IPS DF 4.7 (cell line): ENCODE results near the gene EHHADH.

Source experiments
- DNase-seq: peaks from one replicate; pipeline ENCODE4 v3.0.0-alpha.2; 2013; ENCODE audit warnings: low spot score; ENCODE audit errors: extremely low read depth

EHHADH gene

DNA sequence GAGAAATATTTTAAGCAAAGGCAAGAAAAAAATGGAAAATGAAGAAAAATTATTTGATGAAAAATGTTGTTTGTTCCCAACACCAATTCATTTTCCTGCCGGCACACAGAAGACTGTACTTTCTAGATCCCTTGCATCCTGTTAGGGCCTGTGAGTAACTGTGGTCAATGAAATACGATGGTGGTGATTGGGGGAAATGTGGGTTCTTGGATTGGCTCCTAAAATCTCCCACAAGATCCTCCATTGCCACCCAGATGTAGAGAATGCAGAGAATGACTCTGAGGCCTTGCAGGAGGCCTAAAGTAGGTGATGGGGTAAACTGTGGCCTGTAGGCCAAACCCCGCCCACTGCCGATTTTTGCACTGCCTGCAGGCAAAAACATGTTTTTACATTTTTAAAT is 54.6 kb downstream of the EHHADH start:
- no peak for DNase-seq

DNA sequence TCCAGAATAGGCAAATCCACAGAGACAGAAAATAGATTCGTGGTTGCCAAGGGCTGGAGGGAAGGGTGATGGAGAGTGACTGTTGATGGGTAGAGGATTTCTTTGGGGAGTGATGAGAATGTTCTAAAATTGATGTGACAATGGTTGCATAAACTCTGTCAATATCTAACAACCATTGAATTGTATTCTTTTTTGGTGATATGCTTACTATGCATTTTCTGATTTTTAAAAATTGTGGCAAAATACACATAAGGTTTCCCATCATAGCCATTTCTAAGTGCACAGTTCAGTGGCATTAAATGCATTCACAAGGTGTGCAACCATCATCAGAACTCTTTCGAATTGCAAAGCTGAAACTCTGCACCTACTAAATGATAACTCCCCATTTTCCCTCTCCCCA is 56.8 kb downstream of the EHHADH start:
- DNase-seq: no peak

DNA sequence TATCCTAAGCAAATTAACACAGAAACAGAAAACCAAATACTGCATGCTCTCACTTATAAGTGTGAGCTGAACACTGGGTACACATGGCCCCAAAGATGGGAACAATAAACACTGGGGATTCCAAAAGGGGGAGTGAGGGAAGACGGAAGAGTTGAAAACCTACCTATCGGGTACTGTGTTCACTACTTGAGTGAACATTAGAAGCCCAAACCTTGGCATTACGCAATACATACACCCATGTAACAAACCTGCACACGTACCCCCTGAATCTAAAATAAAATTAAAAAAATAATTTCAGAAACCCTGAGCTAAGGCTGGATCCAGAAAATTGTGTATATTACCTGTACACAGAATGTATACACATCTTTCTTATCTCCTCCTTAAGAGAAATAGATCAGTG is 58.2 kb downstream of the EHHADH start:
- DNase-seq: no peak

DNA sequence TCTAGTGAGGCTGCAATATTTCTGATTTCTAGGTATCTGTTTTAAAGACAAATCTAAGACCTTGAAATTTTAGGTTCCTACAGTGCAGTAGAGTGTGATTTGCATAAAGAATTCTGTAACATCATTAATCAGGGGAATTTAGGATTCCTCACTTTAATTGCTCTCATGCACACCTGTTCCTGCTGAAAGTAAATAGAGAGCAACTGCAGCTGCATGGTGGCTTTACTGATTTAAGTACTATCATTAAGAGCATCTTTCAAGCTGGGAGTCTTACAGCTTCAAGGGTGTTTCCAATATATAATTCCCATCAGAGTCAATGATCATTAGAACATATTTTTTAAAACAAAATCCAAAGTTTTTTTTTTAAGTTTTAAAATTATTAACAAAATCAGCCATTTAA is 65.0 kb downstream of the EHHADH start:
- no peak for DNase-seq

DNA sequence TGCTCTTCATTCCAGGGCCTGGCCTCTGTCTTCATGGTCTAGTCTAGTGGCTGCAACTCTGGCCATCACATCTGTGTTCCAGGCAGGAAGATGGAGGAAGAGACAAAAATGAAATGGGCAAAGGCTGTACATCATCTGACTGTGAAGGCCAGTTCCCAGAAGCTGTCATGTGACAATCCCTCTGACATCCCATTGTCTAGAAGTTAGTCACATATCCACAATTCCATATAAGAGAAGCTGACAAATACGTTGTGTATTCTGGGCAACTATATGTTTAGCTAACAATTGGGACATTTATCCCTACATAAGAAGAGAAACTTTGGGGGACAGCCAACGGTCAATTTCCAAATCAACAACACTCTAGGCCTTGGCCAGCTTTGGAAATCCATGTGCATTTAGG is 66.5 kb downstream of the EHHADH start:
- DNase-seq: no peak

DNA sequence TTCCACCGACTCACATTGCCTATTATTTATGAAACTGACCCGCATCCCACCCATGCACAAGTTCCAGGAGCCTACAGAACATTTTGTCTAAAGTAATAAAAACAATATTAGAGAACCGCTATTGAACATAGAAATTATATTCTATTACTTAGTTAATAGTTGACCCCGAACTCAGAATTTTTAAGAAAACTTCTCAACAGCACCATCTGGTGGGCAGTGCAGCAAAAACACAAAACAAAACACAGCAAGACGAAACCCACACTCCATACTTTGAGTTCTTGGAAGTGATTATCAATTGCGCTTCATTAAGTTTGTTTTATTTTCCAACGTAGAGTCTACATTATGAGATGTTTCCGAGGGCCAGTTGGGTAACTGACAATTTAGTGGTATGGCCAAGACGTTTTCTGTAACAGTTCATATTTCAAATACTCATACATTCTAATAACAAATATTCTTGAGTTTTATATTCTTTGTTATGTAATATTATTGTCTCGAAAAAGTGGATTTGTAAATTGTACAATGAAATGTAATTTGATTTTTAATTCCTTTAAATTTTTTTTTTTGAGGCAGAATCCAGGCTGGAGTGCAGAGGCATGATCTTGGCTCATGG is 77.0 kb downstream of the EHHADH start:
- no peak for DNase-seq

DNA sequence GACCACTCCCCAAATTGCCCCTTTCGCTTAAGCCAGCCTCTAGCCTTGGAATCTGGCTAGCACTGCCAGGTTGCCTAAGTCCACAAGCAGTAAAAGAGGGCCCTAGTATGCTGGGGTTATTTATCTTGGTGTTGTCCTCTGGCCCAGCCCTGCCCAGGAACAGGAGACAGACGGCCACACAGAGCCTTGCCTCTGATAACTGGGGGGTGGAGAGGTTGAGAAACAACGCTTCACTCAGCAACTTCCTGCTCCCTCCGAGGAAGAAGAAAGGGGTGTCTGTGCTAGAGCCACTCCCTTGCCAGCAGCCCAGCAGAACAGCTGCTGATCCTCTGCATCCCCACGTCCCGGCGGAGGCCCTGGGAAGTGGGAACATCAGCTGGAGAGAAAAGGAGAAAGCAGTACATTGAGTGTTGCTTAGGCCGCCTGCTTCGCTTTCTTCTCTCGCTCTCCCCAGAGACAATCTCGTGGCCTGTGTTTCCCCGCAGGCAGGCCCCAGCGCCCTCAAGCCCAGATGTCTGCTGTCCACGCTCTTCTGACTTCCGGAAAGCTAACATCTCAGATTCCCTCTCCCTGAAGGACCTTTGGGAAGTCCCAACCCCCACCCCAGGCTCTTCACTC is 78.4 kb downstream of the EHHADH start:
- no peak for DNase-seq

DNA sequence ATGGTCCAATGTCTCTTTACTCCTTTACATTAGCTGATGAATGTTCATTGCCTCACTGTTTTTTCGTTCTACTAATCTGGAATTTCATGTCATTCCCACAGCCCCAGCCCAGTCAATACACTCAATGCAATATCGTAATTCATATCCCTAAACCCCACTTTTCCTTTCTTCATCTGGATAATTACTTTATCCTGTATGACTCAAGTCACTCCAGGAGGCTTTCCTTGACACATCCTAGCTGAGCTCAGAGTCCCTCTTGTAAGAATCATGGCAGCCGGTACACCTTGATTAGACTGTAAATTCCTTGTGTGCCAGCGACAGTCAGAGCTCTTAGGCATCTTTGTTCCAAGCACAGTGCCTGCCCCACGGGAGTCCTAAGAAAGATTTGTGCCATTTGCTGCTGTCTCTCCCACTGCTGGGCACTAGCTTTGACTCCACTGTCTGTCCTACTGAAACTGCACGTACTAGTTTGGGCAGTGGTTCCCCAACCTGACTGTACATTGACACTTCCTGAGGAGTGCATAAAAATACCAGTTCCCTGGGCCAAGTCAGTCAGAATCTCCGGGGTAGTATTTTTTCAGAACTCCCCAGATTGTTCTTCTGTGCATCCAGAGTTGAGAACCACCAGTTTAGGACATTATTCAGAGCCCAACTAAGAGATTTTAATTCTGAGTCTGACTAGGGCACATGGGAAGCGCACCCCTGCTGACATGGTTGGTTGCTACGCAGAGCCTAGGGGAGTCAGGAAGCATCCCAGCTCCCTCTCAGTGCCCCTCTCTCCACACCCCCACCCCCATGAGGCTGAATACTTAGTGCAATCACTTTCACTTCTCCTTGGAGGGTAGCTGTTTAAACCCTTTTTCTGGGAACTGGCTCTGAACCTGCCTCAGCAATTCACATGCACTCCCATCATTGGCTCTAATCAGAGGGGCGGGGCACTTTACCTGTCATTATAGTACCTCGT is 81.5 kb downstream of the EHHADH start:
- no peak for DNase-seq

DNA sequence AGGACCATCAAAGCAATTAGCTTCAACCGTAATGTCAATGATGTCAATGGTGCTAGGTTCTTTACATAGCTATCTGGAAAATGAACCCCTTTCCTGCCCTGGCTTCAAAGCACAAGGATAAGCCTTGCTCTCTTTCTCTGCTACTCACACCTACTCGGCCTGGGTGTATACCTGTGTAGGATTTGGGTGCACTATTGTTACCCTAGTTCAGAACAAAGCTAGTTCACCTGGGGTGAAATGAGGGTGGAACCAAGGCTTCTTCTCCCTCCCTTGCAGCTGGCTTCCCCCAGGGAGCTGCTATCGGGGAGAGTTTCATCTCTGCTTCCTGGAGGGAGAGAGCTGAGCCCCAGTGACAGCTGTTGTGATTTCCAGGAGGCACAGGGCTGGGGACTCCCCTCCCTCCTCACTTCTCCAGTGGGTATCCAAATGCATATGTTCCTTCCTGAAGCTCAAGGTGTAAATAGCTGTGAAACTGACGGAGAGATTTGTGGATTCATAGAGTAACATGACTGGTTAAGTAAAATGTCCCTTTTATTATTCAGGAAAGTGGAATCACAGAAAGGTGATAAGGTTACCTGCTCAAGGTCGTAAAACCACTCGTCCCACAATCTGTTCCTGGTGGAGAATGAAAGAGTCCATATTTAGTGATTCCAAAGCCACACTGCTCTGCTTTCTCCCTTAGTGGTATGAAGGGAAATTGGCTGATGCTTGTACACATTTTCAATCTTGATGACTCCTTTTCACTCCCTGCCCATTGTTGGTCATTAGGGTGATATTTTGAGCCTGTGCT is 89.2 kb downstream of the EHHADH start:
- no peak for DNase-seq

DNA sequence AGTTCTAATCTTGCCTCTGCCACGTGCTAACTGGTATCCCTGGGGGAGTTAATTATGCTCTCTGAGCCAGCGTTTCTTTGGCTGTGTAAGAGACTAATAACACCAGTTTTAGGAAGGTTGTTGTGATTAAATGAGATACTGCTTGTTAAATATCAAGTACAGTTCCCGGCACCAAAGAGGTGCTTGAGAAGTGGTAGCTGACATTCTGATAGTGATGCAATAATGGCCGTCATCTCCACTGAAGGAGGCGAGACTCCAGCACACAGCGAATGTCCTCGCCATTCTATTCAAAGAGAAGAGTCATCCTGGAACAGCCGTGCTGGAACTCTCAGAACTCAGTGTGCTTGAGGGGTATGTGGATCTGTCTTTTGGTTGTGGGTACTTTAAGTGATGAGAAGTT is 91.2 kb downstream of the EHHADH start:
- DNase-seq: no peak

DNA sequence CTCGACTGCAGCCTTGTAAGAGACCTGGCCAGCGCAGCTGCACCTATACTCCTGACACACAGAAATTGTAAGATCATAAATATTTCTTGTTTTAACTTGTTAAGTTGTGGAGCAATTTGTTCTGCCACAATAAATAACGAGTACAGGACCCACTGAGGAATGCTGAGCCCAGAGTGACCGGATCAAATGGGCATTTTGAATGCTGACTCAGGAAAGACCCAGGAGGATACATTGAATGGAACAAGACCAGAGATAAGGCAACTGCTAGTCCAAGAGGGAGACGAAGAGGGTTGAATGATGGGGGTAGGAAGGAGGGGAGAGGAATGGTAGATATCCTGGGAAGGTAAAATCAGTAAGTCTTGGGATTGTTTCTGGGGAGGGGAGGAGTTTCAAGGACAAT is 92.1 kb downstream of the EHHADH start:
- DNase-seq: no peak

DNA sequence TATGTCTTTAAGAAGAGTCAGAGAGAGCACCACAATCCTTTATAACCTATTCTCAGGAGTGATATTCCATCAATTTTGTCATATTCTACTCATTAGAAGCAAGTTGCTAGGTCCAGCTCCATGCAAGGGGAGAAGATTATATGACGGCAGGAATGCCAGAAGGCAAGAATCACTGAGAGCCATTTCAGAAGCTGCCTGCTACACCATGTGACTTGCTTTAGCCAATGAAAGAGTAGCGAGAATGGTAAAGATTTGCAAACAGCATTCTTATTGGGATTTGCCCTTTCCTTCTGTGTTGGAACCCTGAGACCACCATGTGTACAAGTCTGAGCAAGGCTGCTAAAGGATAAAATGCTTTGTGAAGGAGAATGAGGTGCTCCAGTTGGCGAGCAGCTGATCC is 96.5 kb downstream of the EHHADH start:
- DNase-seq: no peak

DNA sequence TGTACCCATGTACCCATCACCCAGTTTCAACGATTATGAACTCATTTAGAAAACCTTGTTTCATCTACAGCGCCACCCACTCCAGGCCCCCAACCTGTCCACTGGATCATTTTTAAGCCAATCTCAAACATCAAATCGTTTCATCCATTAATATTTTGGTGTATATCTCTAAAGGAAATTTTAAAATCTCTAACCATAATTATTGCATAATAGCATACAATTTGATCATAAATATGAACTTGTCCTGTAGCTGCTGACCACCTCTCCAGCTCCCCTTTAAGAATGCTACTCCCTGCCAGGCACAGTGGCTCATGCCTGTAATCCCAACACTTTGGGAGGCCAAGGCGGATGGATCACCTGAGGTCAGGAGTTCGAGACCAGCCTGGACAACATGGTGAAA is 98.2 kb downstream of the EHHADH start:
- no peak for DNase-seq

DNA sequence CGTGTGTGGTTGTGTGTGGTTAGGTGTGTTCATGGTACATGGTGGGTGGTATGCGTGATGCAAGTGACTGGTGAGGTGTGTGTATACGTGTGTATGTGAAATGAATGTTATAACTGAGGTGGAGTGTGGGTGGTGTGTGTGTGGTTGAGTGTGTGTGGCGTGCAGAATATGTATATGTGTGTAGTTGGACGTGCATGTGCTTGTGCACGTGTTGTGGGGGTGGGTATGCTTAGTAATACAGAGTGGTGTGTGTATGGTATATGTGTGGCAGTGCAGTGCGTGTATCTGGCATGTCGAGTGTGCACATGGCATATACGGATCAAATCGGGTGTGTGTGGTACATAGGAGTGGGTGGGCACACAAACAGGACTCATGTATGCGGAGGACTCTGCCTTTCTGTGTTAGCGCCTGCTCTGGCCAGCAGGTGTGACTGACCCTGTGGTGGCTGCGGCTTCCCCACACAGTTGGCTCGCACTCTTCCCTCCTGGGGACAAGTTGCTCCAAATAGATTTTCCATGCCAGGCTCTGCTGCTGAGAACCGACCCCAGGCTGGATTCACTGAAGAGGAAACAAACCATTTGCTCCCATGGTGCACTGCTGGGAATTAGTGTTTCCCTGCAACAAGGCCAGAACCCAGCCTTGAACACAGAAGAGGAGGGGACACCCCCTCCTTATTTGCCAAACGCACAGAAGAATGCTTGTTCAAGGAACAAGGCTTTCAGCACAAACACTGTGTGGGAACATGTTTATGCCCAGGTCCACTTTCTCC is 99.8 kb downstream of the EHHADH start:
- no peak for DNase-seq

DNA sequence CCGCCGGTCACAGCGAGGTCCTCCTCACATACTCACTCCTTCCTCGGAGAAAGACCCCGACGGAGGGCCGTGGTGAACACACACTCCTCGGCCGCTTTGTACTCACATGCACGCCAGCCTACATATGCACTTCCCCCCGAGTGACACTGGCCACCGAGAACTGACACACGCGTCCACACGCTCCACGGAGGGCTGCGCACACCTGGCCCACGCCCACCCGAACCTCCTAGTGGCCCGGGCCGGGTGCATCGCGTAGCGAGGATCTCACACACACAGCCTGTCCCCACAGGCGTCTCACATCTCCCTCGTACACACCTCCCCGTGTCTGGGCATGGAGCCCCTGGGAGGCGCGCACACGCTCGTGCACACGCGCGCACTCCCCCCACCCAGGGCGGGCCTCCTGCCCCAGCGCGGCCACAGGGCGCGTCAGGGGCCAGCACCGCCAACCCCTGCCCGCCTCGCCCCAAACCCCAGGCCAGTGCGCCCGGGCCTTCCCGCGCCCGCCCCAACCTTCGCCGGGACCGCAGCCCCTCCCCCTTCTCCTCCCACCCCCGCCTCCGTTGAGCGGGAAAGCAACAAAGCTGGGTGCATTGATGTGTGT is 100.6 kb downstream of the EHHADH start:
- DNase-seq: no peak

DNA sequence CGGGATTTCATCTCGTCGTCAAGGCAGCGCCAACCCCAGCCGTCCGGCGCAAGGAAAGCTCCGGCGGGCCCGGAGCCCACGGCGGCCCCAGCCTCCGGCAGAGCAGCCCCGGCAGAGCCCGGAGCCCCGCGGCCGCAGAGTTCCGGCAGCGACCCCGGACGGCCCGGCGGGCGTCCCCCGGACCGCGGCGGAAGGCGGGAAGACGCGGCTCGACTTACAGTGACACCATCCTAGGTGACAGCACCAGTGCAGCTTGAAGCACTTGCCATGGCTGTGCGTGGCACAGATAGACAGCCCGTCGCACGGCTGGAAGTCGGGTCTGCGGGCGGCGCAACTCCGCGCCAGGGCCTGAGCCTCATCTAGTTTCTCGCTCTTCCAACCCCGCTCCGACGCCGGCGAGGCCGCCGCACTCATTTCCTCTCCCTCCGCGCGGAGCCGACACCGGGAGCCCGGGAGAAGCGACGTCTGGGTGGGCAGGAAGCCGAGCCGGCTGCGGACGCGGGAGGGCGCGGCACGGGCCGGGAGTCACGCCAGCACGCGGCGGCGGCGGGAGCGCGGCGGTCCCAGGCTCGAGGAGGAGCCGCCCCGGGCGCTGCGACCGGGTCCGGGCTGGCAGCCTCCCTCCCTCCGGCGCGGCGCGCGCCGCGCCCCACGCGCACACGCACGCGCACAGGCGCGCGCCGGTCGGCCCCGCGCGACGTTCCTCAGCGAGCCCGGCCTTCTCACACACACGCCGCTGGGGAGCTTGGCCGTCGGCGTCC is 101.3 kb downstream of the EHHADH start, which contains the start of gene C3orf70:
Gene C3orf70, minus strand, starts transcription at position 651 of the 761 bp plus-strand sequence. Its CDS starts 237 bp downstream, at position 414.
- DNase-seq: no peak

DNA sequence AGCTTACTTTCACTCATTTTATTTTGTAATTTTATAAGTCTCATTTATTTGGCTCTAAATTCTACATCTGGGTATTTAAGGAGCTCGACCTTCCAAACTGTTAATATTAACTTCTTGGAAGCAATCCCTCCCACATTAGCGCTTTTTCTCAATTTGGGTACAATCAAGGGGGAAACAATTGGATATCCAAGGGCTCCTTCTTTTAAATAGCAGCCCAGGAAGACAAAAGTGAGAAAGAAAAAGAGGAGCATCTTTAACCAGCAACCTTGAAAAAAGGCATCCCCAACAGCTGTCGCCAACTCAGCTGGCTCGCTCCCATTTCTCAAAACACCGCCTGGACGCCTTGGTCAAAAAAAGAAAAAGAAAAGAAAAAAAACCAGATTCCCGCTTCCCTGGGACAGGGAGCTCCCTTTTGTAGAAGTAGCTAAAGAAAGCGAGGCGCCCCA is 101.9 kb downstream of the EHHADH start:
- no peak for DNase-seq

DNA sequence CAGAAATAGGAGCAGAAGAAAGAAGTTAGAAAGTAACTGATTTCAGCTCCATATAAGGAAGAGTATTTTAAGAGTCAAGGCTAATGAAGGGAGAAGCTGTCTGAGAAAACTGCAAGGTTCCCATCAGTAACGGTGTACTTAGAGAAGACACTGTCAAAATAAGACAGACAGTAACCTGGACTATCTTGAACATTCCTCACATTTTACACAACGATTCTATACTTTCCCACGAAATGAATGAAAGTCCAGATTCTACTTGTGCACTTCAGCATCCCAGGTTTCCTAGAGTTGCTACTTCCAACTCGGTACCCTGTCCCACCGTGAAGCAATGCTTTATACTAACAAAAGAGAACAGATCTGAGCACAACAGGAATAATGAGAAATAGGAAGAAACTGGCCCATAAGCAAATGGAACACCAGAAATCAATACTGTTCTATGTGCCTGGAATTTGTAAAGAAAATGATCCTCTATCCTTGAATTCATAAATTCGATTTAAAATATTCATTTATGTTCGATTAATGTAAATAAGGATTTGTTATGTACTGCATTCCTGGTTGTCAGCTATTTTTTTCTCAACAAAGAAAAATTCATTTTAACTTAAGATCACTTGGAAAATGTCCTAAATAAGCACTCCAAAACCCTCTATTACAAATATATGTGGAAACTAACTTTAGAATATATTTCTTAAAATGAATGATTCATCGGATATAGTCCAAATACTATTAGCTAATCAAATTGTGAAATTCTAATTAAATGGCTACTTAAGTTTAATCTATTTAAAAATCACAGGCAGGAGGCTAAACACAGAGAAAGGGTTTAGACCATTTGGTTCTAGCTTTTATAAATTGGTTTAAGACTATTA is 102.5 kb downstream of the EHHADH start:
- no peak for DNase-seq

DNA sequence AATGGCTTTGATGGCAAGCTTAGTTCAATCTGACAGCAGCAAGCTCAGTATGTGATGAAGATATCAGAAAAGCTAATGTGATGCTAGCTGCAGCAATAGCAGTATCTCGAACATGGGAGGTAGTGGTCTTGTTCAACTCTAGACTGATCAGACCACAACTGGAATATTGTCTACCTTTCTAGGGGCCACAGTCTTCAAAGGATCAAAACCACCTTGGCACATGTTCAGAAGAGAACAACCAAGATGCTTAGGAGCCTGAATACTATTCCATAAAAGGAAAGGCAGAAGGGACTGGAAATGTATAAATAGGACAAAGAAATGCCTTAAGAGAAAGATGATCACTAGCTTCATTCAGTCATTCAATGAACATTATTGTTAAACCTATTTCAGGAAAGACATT is 103.3 kb downstream of the EHHADH start:
- DNase-seq: no peak
